ENCODE data around the gene TLR10.

DNA sequence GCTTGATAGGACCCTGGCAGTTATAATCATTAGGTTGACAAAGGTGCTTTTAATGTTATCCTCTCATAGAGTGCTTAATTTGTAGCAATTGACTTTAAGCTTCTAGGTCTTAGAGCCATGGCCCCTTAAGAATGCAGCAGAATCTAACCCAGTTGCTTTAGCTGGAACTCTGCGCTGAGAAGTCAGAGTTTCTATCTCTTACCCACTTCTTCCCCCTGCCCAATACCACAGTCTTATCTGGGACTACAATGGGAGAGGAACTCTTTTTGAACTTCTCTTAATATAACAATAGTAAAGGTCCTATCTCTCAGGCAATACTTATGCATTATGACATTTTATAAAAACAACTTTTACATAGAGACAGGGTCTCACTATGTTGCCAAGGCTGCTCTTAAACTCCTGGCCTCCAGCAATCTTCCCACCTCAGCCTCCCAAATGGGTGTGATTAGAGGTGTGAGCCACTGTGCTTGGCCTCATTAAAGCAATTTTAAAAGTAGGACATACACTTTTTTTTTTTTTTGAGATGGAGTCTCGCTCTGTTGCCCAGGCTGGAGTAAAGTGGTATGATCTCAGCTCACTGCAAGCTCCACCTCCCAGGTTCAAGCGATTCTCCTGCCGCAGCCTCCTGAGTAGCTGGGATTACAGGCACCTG is 1.8 kb downstream of the TLR10 start:
- TF ChIP-seq, protein P1, sequence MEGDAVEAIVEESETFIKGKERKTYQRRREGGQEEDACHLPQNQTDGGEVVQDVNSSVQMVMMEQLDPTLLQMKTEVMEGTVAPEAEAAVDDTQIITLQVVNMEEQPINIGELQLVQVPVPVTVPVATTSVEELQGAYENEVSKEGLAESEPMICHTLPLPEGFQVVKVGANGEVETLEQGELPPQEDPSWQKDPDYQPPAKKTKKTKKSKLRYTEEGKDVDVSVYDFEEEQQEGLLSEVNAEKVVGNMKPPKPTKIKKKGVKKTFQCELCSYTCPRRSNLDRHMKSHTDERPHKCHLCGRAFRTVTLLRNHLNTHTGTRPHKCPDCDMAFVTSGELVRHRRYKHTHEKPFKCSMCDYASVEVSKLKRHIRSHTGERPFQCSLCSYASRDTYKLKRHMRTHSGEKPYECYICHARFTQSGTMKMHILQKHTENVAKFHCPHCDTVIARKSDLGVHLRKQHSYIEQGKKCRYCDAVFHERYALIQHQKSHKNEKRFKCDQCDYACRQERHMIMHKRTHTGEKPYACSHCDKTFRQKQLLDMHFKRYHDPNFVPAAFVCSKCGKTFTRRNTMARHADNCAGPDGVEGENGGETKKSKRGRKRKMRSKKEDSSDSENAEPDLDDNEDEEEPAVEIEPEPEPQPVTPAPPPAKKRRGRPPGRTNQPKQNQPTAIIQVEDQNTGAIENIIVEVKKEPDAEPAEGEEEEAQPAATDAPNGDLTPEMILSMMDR (conservative IDR thresholded peaks at IDR 0.05 in 1 of 2, IDR thresholded peaks at IDR 0.05 in 1 of 2; ENCODE audit: extremely low read depth in 1 of 2, insufficient read depth in 1 of 2, low read depth in 1 of 2, low read length in 2 of 2), result no peak
- TF ChIP-seq EZH2 (IDR thresholded peaks at IDR 0.05; ENCODE audit: borderline replicate concordance, low read length), result no peak

All from mammary epithelial cell (primary cell).